ENCODE results near the gene STAT3.

Gene STAT3

GRCh38 chr17:42296012-42296411 lies 92.2 kb downstream of the STAT3 start:
- H3K9ac ChIP-seq (ENCODE audit: insufficient read length, low read depth): no peak overlapping the region
- H3K4me3 ChIP-seq (ENCODE audit: insufficient read length, low read depth): no peak overlapping the region
- no peak for TF ChIP-seq YY1 (IDR thresholded peaks at IDR 0.05; ENCODE audit: insufficient read depth, insufficient read length)
- no peak for TF ChIP-seq ZNF274 (IDR thresholded peaks at IDR 0.05; ENCODE audit: low read depth, low read length)
- no peak for TF ChIP-seq SUZ12 (IDR thresholded peaks at IDR 0.05; ENCODE audit: extremely low read depth, insufficient read depth, insufficient read length)
- H3K9me3 ChIP-seq (ENCODE audit: insufficient read depth, low read length): no peaks in the 10 kb centered on the region
- H3K4me1 ChIP-seq (ENCODE audit: insufficient read depth, insufficient read length): no peaks in the 10 kb centered on the region
- no peaks in the 10 kb centered on the region for H3K27me3 ChIP-seq (ENCODE audit: insufficient read depth, insufficient read length)
- DNase-seq (ENCODE audit: low read depth, low spot score): no peak
- H3K36me3 ChIP-seq (ENCODE audit: insufficient read depth, insufficient read length, low read length): peaks cover 6% of the 10 kb centered on the region

- no peaks in the 10 kb centered on the region for H3K4me1 ChIP-seq (ENCODE audit: insufficient read depth, insufficient read length)
- no peak overlapping the region for H3K9ac ChIP-seq (ENCODE audit: insufficient read length, low read depth)
- peaks cover 1% of the 10 kb centered on the region for H3K27me3 ChIP-seq (ENCODE audit: insufficient read depth, insufficient read length)
- no peak overlapping the region for H3K4me3 ChIP-seq (ENCODE audit: insufficient read length, low read depth)
- no peaks in the 10 kb centered on the region for H3K9me3 ChIP-seq (ENCODE audit: insufficient read depth, low read length)
- TF ChIP-seq ZNF274 (IDR thresholded peaks at IDR 0.05; ENCODE audit: low read depth, low read length): no peak
- TF ChIP-seq SUZ12 (IDR thresholded peaks at IDR 0.05; ENCODE audit: extremely low read depth, insufficient read depth, insufficient read length): no peak
- TF ChIP-seq YY1 (IDR thresholded peaks at IDR 0.05; ENCODE audit: insufficient read depth, insufficient read length): no peak
- DNase-seq (ENCODE audit: low read depth, low spot score): no peak
- H3K36me3 ChIP-seq (ENCODE audit: insufficient read depth, insufficient read length, low read length): peaks cover 4% of the 10 kb centered on the region
Observed at GRCh38 chr17:42294469-42295398, 93.5 kb downstream of the STAT3 start.

- peaks cover 4% of the 10 kb centered on the region for H3K36me3 ChIP-seq (ENCODE audit: insufficient read depth, insufficient read length, low read length)
- no peak for DNase-seq (ENCODE audit: low read depth, low spot score)
- H3K9me3 ChIP-seq (ENCODE audit: insufficient read depth, low read length): no peaks in the 10 kb centered on the region
- no peak overlapping the region for H3K9ac ChIP-seq (ENCODE audit: insufficient read length, low read depth)
- H3K4me1 ChIP-seq (ENCODE audit: insufficient read depth, insufficient read length): peaks cover 14% of the 10 kb centered on the region
- no peak for TF ChIP-seq YY1 (IDR thresholded peaks at IDR 0.05; ENCODE audit: insufficient read depth, insufficient read length)
- TF ChIP-seq SUZ12 (IDR thresholded peaks at IDR 0.05; ENCODE audit: extremely low read depth, insufficient read depth, insufficient read length): no peak
- no peak for TF ChIP-seq ZNF274 (IDR thresholded peaks at IDR 0.05; ENCODE audit: low read depth, low read length)
- H3K27me3 ChIP-seq (ENCODE audit: insufficient read depth, insufficient read length): peaks cover 28% of the 10 kb centered on the region
- H3K4me3 ChIP-seq (ENCODE audit: insufficient read length, low read depth): no peak overlapping the region
Observed at GRCh38 chr17:42291129-42291528, 97.1 kb downstream of the STAT3 start.

GRCh38 chr17:42290577-42290976 lies 97.7 kb downstream of the STAT3 start:
- peaks cover 1% of the 10 kb centered on the region for H3K36me3 ChIP-seq (ENCODE audit: insufficient read depth, insufficient read length, low read length)
- H3K9ac ChIP-seq (ENCODE audit: insufficient read length, low read depth): no peak overlapping the region
- no peak overlapping the region for H3K4me3 ChIP-seq (ENCODE audit: insufficient read length, low read depth)
- H3K4me1 ChIP-seq (ENCODE audit: insufficient read depth, insufficient read length): peaks cover 14% of the 10 kb centered on the region
- DNase-seq (ENCODE audit: low read depth, low spot score): no peak
- H3K9me3 ChIP-seq (ENCODE audit: insufficient read depth, low read length): no peaks in the 10 kb centered on the region
- TF ChIP-seq YY1 (IDR thresholded peaks at IDR 0.05; ENCODE audit: insufficient read depth, insufficient read length) (no peak), SUZ12 (IDR thresholded peaks at IDR 0.05; ENCODE audit: extremely low read depth, insufficient read depth, insufficient read length) (no peak), ZNF274 (IDR thresholded peaks at IDR 0.05; ENCODE audit: low read depth, low read length) (no peak)
- H3K27me3 ChIP-seq (ENCODE audit: insufficient read depth, insufficient read length): peaks cover 28% of the 10 kb centered on the region

- peaks cover 14% of the 10 kb centered on the region for H3K4me1 ChIP-seq (ENCODE audit: insufficient read depth, insufficient read length)
- no peak overlapping the region for H3K4me3 ChIP-seq (ENCODE audit: insufficient read length, low read depth)
- no peak for DNase-seq (ENCODE audit: low read depth, low spot score)
- peak overlapping the region; percentile 5 for H3K9ac ChIP-seq (ENCODE audit: insufficient read length, low read depth)
- H3K27me3 ChIP-seq (ENCODE audit: insufficient read depth, insufficient read length): peaks cover 28% of the 10 kb centered on the region
- no peaks in the 10 kb centered on the region for H3K9me3 ChIP-seq (ENCODE audit: insufficient read depth, low read length)
- TF ChIP-seq YY1 (IDR thresholded peaks at IDR 0.05; ENCODE audit: insufficient read depth, insufficient read length) (no peak), SUZ12 (IDR thresholded peaks at IDR 0.05; ENCODE audit: extremely low read depth, insufficient read depth, insufficient read length) (no peak), ZNF274 (IDR thresholded peaks at IDR 0.05; ENCODE audit: low read depth, low read length) (no peak)
- no peaks in the 10 kb centered on the region for H3K36me3 ChIP-seq (ENCODE audit: insufficient read depth, insufficient read length, low read length)
Observed at GRCh38 chr17:42289611-42290181, 98.5 kb downstream of the STAT3 start.

GRCh38 chr17:42288803-42289610 lies 99.2 kb downstream of the STAT3 start:
- no peaks in the 10 kb centered on the region for H3K36me3 ChIP-seq (ENCODE audit: insufficient read depth, insufficient read length, low read length)
- no peak for DNase-seq (ENCODE audit: low read depth, low spot score)
- H3K9ac ChIP-seq (ENCODE audit: insufficient read length, low read depth): peak overlapping the region; percentile 79
- H3K9me3 ChIP-seq (ENCODE audit: insufficient read depth, low read length): no peaks in the 10 kb centered on the region
- H3K27me3 ChIP-seq (ENCODE audit: insufficient read depth, insufficient read length): peaks cover 28% of the 10 kb centered on the region
- TF ChIP-seq SUZ12 (IDR thresholded peaks at IDR 0.05; ENCODE audit: extremely low read depth, insufficient read depth, insufficient read length): no peak
- no peak for TF ChIP-seq ZNF274 (IDR thresholded peaks at IDR 0.05; ENCODE audit: low read depth, low read length)
- TF ChIP-seq YY1 (IDR thresholded peaks at IDR 0.05; ENCODE audit: insufficient read depth, insufficient read length): no peak
- peak overlapping the region; percentile 54 for H3K4me3 ChIP-seq (ENCODE audit: insufficient read length, low read depth)
- peaks cover 15% of the 10 kb centered on the region for H3K4me1 ChIP-seq (ENCODE audit: insufficient read depth, insufficient read length)

Measured in NT2/D1 (cell line).